ENCODE measurements around the gene SORCS1. TPM values are rescaled to one million over a fixed set of nuclear protein-coding genes. Genes with fewer than 3 reads are reported as not detected.

SORCS1 gene
- total RNA-seq, 1 donor from 2014 or later = 17.8 TPM

- peak; percentile 18 for DNase-seq
Observed at GRCh38 chr10:107104026-107104652, 60.4 kb downstream of the SORCS1 start.

DNA sequence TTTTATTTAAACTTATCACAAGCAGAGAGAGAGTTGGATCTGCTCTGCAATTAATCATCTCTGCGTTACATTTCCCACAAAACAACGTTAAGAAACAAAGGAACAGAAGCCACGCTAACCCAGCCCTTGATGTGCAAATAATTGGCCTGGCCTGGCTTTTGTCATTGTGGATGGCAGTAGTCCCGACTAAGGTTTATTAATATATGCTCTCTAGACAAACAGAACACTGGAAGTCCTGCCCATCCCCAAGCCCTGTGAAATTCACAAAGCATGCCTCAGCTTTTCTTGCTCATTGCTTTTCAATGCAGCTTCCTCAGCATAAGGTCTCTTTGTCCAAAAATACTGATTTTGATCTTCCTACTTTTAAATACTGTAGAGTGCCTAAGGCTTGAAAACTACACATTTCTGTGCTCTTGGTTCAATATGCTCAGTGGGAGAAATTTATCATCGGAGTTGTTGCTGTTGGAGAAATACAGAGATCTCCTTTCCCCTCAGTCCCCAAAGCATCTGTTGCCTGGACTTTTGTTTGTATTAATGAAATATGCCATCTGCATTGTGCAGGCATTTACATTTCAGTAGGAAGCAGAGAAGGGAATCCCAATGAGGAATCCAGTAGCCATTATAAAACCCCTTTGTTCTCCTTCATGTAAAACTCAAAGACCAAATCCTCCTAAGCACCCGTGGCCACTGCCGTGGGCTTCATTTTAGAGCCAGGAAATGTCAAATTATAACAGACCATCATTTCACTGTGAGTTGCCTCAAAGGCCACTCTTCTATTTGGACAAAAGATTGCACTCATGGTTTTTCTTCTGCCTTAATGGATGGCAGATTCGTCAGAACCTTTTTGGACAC is 61.1 kb downstream of the SORCS1 start:
- peak; percentile 56 for DNase-seq

- no peak for DNase-seq
Observed at GRCh38 chr10:107098326-107098725, 66.2 kb downstream of the SORCS1 start.

DNA sequence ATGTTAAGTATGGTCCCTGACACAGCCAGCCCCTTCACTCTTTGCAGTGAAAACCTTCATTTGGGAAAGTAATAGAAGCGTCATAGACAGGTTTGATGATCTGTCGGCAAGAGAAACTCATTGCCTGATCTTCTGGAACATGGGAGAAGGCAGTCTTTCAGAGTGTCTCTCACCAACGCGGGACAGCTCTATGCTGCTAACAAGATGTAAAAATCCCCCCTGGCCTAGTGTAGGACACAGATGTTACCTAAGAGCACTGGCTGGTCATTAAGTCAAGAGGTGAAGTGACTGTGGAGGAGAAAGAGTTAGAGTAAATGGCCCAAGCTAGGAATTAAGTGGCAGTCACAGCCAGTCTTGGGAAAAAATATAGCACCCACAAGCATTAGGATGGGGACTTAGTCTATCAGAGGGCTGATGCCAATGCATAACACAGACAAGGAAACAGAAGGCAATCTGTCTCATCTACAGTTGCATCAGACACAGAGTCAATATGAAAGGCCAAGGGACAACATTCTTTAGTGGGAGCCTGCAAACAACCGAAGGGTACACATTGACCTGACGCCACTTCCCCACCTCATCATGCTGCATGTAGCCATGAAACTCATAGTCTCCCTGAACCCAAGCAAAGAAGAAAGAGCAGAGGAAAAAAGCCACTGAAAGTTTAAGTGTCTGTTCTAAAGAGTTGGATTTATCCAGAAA is 69.5 kb downstream of the SORCS1 start:
- DNase-seq = no peak

DNA sequence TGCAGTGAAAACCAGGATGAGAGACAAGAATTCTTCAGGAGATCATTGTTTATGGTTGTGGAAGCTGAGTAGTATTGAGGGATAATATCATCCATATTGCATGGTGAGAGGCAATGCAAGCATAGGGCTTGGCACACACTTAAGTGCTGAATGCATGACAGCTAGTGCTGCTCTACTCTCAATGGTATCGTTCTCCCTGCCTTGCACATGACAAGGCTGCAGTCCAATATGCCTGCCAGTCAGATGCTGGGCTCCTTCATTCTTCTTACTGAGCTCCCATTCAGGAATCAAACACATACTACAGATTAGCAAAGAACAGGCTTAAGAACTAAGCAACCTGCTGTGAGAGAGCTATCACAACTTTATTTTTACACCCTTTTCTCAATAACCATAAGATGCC is 72.2 kb downstream of the SORCS1 start:
- DNase-seq = no peak

DNA sequence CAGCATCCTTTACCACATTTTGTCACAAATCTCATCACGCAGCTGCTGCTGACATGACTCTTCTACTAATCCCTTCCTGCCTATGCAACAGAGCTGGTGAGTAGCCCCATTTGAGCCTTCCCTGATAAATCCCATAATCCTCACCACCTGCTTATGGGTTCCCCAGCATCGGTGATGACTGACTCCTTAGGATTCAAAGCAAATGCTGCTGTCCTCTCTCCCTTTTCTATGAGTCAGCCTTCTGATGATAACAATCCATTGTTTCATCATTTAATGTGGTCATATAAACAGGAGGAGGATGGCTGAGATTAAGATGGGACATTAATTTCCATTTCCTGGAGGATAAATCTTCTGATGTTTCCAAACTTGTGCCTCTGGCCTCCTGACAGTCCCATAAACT is 73.4 kb downstream of the SORCS1 start:
- peak; percentile 77 for DNase-seq

DNA sequence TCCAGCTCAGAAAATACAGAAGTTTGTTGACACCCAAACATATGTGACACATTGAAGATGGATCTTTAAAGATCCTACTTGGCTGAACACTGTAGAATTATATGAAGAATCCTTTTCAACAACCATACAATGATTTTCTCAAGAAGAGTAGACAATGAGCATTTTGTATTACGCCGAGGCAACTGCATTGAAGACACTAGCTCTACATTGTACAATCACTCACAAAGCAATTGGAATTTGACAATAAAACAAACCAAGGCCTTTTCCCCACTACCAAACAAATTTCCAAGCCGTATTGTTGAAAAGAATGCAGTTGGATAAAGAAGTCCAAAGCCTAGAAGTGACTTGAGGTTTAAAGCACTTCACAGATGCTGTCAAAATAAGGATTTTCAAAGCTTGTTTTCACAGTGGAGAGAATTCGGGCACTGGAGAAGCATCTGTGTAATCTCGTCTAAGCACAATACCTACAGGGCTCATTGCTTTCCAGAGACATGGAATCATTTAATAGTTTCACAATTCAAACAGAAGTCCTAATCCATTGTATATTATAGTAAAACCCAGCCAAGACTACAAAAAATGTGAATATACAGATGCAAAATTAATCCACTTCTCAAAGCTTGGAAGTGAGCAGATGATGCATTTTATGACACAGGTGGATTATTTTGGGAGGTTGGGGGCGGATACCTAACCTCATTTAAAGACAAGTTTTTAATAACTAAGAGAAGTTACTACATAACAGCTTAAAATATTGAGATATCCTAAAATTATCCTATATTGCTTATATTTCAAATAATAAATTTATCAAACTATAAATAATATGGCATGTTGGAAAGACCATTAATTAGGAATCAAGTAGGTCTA is 78.6 kb downstream of the SORCS1 start:
- no peak for DNase-seq

GRCh38 chr10:107083388-107084009 is 81.0 kb downstream of the SORCS1 start:
- DNase-seq = no peak

DNA sequence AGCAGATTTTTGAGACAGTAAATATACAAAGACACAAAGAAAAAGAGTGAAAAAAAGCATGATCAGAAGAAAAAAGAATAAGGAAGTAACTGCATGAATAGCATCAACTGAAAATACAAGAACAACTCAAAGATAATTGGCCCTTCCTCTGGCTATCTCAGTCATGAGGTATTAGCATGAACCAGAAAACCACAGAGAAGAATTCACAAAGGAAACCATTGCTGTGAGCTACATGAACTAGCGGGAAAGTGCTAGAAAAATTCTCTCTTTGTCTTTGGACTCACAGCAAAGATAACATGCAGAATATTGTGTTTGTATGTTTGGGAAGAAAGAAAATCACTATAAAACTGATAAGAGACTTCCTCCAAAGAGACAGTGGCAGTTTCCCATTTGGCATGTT is 82.9 kb downstream of the SORCS1 start:
- no peak for DNase-seq

GRCh38 chr10:107075117-107075516 is 89.4 kb downstream of the SORCS1 start:
- no peak for DNase-seq

DNA sequence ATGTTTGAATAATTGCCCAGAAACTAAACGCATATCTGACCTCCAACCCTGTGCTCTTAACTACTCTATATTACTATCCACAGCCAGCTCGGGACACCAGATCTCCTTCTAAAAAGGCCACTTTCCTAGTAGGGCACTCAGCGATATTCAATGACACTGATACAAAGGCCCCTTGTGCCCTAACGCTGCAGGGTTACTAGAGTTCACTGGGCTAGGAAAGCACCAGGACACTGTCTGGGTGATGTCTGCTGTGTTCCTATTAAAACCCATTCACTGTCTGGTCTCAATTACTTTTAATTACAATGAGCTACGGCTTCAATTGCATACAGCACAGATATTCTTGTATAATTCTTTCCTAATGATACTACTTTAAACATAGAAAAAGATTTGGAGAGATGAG is 91.7 kb downstream of the SORCS1 start:
- peak; percentile 7 for DNase-seq

DNA sequence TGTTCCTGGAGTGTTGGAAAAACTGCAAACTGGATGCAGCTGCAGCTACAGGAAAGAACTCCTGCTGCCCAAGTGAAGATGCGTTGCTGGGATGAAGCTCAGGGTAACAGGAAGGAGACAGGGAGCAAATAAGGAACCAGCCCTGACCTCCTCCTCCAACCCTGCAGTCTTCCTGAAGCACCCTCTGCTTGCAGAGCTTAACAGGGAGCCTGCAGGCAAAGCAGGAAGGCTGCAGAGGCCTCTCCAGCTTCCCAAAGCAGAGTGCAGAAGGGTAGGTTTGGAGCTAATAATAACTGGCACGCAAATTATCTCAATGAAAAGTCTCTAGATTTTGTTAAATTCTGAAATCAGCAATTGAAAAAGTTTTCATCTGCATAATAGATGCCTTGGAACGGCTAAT is 92.5 kb downstream of the SORCS1 start:
- DNase-seq = no peak

GRCh38 chr10:107071301-107071700 is 93.2 kb downstream of the SORCS1 start:
- DNase-seq = no peak

DNA sequence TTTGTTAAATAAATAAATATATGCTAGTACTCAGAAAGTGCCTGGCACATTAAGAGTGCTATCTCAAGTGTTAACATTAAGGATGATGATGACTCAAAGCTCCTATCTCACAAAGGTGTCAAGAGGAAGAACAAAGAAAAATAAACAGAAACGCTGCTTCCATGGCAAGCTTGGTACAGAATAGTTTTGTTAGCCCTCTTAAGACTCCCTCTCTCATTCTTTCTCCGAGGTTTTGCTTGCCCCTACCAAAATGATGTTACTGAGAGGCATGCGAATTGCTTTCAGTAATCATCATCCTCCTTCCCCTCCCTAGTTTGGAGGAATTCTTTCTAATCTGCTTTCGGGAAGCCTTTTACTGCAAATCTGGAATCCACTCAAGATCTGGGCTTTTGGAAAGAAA is 96.7 kb downstream of the SORCS1 start:
- no peak for DNase-seq

- no peak for DNase-seq
Observed at GRCh38 chr10:107064075-107064474, 100.4 kb downstream of the SORCS1 start.

DNA sequence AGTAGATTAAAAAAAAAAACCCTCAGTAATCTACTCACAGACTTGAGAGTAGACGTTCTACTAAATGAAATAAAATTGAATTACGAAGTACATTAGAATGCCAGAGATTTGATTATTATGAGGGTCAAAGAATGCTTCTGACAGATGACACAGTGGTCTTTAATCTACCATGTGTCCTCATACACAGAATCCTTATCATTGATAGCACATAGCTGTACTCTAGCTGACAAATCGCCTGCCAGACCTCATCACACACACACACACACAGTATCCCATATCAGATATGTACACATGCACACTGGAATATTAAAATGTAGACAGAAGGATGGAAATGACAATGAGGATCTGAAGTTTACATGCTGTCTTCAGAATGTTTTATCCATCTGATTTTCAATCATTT is 104.6 kb downstream of the SORCS1 start:
- DNase-seq = no peak

GRCh38 chr10:107059068-107059804 is 105.3 kb downstream of the SORCS1 start:
- no peak for DNase-seq

DNA sequence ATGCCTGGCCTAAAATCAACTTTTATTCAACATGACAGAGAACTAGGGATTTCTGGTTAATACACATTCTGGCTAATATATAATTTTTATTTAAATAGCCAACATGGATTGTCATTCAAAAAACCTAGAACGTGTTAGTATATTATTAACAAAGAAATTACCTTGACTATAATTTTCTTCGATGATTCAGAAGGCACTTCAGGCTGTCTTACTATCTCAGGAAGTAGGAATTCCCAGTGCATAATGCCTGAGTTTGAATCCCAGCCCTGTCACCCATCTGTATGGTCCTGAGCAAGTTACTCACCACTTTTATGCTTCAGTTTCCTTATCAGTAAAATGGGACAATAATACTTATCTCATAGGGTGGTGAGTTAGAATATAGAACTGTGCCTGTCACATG is 106.2 kb downstream of the SORCS1 start:
- no peak for DNase-seq

DNA sequence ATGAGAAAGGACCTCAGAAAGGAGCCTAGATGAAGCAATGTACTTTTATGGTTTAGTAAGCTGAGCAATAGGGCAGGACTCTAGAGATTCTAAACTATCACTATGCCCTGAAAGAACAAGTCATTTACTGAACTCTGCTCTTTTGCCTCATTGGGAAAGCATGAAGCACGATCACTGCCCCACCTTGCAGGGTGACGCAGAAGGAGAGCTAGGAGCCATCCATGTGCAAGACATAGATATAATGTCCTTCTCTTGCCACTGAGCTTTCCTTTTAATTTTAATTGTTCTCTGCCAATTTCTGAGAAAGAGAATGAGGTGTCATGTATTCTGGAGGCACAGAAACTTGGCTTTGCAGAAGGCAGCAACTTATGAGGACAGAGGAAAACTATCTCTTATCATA is 108.3 kb downstream of the SORCS1 start:
- no peak for DNase-seq

DNA sequence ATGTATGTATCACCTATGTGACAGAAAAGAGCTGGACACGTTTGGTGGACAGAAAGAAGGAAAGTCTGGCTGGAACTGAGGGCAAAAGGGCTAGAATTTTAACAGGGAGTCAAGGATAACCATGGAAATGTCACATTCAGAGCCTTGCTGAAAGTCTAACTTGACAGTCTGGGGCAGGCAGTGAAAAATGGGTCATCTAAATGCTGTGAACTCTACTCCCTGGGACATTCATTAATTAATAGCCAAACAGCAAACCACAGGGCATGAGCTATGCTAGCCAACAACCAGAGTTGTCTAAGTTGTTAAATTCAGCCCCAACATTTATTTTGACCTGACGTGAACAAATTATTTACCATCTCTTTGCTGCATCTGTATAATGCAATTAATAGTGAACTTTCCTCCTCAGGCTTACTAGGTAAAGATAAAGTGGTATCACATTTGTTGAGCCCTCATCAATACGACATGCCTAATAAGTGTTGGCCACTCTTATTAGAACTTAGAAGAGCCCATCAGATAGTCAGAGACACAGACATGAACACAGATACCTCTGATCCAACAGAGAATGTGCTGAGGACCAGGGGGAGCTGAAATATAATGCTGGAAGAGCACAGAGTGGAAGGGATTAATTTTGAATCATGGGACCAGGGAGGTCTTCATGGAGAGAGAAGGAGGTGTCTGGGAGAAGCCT is 109.9 kb downstream of the SORCS1 start:
- no peak for DNase-seq

DNA sequence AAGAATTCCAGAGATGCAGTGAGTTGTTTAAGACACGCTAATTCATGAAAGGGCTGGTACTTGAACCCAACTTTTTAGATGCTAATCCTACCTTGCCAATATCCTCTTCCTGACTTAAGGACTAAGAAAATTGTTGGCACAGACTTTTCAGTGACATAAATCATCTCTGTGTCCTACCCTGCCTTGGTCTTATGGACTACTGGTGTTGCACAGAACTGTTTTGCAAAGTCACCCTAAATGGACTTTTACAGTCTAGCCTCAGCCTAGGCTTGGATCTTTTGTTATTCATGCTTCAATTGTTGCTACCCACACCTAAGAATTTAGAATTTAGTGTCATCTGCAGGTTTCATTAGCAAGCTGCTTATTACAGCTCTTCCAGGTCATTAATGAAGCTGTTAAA is 112.7 kb downstream of the SORCS1 start:
- DNase-seq = no peak

Data from tongue (tissue), 2 donors.